GM12864 (cell line): ENCODE results near the gene CRYL1.

ENCODE experiments used
- DNase-seq: peaks from one replicate; pipeline ENCODE4 v3.0.0-alpha.2; 2011; ENCODE audit warnings: low read depth
- H3K4me3 ChIP-seq: 2 replicates; pipeline ENCODE4 v1.5.1; 2011; ENCODE audit warnings: mild to moderate bottlenecking, low read depth, low read length, control low read depth
- TF ChIP-seq, protein P1 (sequence below): IDR thresholded peaks from 2 replicates; pipeline ENCODE4 v1.5.1; 2011; ENCODE audit warnings: low read depth, mild to moderate bottlenecking, moderate library complexity, low read length, control low read depth, inconsistent platforms; ENCODE audit errors: missing control alignments

Gene CRYL1

DNA sequence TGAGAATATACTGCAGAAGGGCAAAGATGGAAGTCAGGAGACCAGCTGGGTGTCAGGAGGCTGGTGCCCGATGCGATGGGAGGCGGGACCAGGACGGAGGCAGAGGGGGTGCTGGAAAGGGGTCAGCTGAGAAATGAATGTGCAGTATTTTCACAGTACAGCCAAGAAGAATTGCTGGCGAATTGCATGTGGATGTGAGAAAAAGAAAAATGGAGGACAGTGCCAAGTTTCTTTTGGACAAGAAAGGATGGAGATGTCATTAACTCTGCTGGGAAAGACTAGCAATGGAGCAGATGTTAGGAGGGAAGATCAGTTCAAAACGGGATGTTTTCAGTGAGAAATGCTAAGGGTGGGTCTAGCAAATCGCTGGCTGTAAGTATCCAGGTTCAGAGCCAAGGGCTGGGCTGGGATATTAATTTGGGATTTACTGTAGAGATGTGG lies 7.0 kb downstream of the CRYL1 start:
- no peak for DNase-seq
- TF ChIP-seq, protein P1, sequence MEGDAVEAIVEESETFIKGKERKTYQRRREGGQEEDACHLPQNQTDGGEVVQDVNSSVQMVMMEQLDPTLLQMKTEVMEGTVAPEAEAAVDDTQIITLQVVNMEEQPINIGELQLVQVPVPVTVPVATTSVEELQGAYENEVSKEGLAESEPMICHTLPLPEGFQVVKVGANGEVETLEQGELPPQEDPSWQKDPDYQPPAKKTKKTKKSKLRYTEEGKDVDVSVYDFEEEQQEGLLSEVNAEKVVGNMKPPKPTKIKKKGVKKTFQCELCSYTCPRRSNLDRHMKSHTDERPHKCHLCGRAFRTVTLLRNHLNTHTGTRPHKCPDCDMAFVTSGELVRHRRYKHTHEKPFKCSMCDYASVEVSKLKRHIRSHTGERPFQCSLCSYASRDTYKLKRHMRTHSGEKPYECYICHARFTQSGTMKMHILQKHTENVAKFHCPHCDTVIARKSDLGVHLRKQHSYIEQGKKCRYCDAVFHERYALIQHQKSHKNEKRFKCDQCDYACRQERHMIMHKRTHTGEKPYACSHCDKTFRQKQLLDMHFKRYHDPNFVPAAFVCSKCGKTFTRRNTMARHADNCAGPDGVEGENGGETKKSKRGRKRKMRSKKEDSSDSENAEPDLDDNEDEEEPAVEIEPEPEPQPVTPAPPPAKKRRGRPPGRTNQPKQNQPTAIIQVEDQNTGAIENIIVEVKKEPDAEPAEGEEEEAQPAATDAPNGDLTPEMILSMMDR, result no peak
- H3K4me3 ChIP-seq, result no peak overlapping the region

DNA sequence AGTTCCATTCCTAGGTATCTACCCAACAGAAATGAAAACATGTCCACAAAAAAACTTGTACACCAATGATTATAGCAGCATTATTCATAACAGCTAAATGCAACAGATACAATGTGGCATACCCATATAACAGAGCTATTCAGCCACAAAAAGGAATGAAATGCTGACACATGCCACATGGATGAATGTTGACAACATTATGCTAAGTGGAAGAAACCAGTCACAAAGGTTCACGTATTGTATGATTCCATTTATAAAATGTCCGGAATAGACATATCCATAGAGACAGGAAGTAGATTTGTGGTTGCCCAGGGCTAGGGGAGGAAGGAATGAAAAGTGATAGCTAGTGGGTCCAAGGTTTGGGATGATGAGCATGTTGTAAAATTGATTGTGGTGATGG lies 10.8 kb downstream of the CRYL1 start:
- H3K4me3 ChIP-seq, result no peak overlapping the region
- TF ChIP-seq, protein P1, result no peak
- no peak for DNase-seq

DNA sequence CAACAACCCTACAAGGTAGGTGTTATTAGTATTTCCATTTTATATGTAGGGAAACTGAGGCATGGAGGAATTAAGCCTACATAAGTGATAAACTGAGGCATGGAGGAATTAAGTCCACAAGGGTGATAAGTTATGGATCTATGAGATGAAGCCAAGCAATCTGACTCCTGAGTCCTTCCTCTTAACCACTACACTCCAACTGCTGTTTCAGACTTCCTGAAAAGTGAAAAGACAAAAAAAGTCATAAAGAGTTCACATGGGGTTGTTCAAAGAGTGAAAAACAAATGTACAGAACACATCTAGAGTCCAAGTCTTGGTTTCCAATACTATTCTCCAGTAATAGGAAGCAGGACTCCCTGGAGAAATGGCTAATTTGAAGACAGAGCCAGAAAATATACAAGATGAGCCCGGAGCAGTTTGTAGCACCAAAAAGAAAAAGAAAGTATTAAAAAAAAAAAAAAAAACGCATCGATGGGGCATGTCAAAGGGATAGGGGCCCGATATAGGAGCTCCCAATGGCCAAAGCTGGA lies 12.1 kb downstream of the CRYL1 start:
- no peak overlapping the region for H3K4me3 ChIP-seq
- DNase-seq, result no peak
- TF ChIP-seq, protein P1, result no peak

DNA sequence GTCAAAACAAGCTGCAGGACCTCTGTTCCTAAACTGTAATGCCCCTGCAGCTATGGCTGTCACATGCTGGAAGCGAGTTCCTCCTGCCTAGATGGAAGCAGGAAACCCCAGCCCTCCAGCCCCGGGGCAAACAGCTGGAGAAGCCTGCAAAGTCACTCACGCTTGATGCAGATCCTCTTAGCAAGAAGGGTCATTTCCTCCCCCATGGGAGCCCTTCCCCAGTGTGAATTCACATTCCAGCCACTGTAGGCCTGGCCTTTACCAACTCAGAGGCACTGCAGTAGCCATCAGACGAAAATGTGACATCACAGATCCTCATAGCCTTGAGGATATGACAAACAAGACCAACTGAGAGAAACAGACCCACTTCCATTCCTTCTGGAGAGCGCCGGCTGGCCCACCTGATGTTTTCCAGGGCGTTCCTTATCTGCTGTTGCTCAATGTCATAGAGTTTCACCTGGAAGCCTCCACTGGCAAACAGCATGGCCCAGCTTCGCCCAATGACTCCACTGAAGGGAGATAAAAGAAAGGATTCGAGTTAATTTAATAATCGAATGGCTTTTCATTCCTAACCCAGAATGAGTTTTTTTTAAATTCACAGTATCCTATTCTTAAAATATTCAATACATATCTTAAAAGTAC lies 13.5 kb downstream of the CRYL1 start:
- DNase-seq, result no peak
- H3K4me3 ChIP-seq, result no peak overlapping the region
- TF ChIP-seq, protein P1, result no peak

DNA sequence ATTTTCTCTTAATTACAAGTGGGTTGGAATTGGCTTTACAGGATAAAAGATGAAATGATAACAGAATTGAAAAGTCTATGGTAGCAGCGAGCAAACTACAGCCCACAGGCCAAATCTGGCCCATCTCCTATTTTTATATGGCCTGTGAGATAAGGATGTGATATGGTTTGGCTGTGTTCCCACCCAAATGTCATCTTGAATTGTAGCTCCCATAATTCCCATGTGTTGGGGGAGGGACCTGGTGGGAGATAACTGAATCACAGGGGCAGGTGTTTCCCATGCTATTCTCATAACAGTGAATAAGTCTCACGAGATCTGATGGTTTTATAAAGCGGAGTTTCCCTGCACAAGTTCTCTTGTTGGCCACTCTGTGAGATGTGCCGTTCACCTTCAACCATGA lies 19.0 kb downstream of the CRYL1 start:
- no peak for DNase-seq
- TF ChIP-seq, protein P1, result no peak
- H3K4me3 ChIP-seq, result no peak overlapping the region

DNA sequence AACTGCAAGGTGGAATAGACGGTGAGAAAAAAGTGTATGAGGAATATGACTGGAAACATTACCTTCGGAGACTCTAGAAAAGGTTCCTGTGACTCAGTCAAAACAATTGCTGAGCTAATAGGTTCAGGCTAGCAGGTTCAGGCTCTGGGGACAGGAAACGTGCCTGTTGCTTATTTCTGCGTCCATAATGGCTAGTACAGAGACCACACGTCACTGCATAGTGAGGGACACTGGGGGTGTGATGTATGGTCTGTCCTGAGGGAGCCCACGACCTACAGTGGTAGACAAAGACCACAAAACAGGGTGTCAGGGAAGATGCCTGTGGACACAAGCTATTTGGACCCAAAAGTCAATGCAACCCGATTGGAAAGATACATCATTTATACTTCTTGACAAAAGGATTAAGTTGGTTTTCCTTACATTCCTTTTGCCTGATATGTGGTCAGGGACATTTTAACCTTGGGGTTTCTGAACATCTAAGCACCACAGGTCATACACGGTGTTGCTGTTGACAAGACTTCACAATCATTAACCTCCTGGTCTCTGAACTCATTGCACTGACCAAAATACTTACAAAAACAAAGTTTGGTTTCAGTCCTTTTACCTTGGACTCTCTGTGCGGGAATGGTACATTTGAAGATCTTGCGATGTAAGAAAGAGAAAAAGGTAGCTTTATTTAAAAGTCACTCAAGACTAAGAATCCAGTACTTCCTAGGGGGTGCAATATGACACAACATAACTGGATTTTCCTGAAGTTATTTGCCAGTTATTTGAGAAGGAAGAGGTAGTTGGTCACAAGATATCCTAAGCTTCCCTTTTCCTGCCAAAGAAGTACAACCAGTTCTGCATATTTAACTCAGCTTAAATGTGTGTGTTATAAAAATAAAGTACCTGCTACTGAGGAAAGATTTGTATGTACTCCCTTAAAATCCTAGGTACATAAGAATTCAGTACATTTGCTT lies 20.0 kb downstream of the CRYL1 start:
- H3K4me3 ChIP-seq, result no peak overlapping the region
- no peak for DNase-seq
- TF ChIP-seq, protein P1, result no peak
